OCI-LY3 (cell line): ENCODE measurements around the gene SLC22A17.
"Not testable (repeated sequence)": the region's sequence is repeated elsewhere in the genome, so short reads cannot be mapped to it uniquely, and the experiment has no call there.

Experiments used
- H2AFZ ChIP-seq: fragments of 200-600, 300-600 bp; shearing (Covaris generic); 2 replicates; pipeline ENCODE4 v1.6.0; 2014; ENCODE audit warnings: antibody characterized with exemption, low read depth, low read length
- H3K27ac ChIP-seq: fragments of 200-600, 300-600 bp; sonication (generic); 2 replicates; pipeline ENCODE4 v1.5.1; 2014; ENCODE audit warnings: mild to moderate bottlenecking, low read length, moderate library complexity, mixed read lengths
- H3K27me3 ChIP-seq: fragments of 200-600, 300-600 bp; sonication (generic); 2 replicates; pipeline ENCODE4 v1.6.1; 2014; ENCODE audit warnings: low read depth, low read length, mixed read lengths
- H3K36me3 ChIP-seq: fragments of 200-600, 300-600 bp; sonication (generic); replicated peaks from 2 replicates; pipeline ENCODE3; 2014; ENCODE audit warnings: low read depth, low read length, mixed read lengths
- H3K4me1 ChIP-seq: fragments of 300-600, 200-600 bp; sonication (generic); 2 replicates; pipeline ENCODE4 v1.6.1; 2014; ENCODE audit warnings: low read length, mixed read lengths
- H3K4me2 ChIP-seq: fragments of 200-600, 300-600 bp; sonication (generic); 2 replicates; pipeline ENCODE4 v1.6.1; 2014; ENCODE audit warnings: low read length, mixed read lengths
- H3K4me3 ChIP-seq: fragments of 300-600, 200-600 bp; sonication (generic); 2 replicates; pipeline ENCODE4 v1.5.1; 2014; ENCODE audit warnings: antibody characterized with exemption, mild to moderate bottlenecking, low read length, moderate library complexity
- H3K79me2 ChIP-seq: fragments of 300-600, 200-600 bp; shearing (Covaris generic); 2 replicates; pipeline ENCODE4 v1.6.1; 2014; ENCODE audit warnings: mild to moderate bottlenecking, low read length, mixed read lengths
- H3K9ac ChIP-seq: fragments of 300-600, 200-600 bp; shearing (Covaris generic); 2 replicates; pipeline ENCODE4 v1.6.0; 2014; ENCODE audit warnings: mild to moderate bottlenecking, low read length, moderate library complexity
- H3K9me3 ChIP-seq: fragments of 200-600, 300-600 bp; shearing (Covaris generic); 2 replicates; pipeline ENCODE4 v1.6.1; 2014; ENCODE audit warnings: low read length, mixed read lengths; ENCODE audit not compliant: insufficient read depth
- H4K20me1 ChIP-seq: fragments of 200-600, 300-600 bp; sonication (generic); 2 replicates; pipeline ENCODE4 v1.6.1; 2016; ENCODE audit warnings: low read length, mixed read lengths; ENCODE audit not compliant: insufficient read depth
- CTCF ChIP-seq: fragments of 200-600, 300-600 bp; sonication (generic); IDR thresholded peaks from 2 replicates; pipeline ENCODE4 v1.5.1; 2014; ENCODE audit warnings: antibody characterized with exemption, low read length, low read depth
- EZH2phosphoT487 ChIP-seq: fragments of 200-600 bp; shearing (Covaris generic); IDR thresholded peaks from 2 replicates; pipeline ENCODE4 v1.6.1; 2018; ENCODE audit warnings: antibody characterized with exemption, mixed run types, low read depth

The SLC22A17 gene

DNA sequence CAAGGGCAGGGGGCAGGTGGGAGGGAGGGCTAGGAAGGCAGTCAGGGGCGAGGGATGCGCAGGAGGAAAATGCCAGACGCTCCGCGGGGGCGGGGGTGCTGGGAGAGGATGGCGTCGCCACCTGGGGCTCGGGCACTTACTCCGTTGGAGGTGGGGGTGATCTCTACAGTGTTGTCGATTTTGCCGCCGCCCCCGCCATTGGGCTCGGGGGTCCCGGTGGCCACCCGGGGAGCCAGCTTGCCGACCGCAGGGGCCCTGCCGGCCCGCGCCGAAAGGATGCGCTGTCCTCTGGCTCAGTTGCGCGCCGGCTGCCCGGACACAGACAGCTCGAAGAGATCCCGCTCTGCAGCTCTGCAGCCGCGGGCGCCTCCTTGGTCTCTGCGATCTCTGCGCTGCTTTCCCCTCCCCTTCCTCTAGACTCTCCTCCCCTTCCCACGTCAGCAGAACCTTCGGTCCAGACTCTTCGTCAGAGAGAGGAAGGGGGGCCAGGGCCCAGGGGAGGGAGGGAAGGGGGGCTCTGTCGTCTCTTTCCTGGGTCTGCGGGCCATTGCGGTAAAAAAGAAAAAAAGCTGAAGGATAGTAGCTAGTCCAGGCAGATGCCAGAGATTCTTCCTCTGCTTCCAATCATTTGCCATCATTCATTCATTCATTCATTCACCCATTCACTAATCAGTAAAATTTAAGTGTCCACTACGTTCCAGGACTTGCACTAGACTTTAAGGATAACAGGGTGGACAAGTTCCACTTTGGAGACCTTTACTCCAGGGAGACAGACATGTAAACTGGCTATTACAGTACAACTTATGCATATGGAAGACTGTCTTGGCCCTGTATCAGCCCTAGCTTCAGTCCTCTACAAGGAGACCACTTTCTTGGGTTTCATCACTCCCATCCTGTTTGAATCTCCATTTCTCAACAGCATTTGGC, at the start of gene SLC22A17:
Gene SLC22A17 (minus strand): TSS at position 382 of the 927 bp plus-strand sequence.
- 0 out of 2 replicates have a peak, but pooled peaks cover 13% of the 10 kb centered on the region for H3K27me3 ChIP-seq
- H3K4me3 ChIP-seq: no peak within 1 kb of the TSS
- no peaks in the 10 kb centered on the region for H4K20me1 ChIP-seq
- H3K9ac ChIP-seq: no peak within 1 kb of the TSS
- H3K27ac ChIP-seq: no peak within 1 kb of the TSS
- no peak for TF ChIP-seq CTCF
- no peak for TF ChIP-seq EZH2phosphoT487
- no peak within 1 kb of the TSS for H3K4me2 ChIP-seq
- no peaks in the 10 kb centered on the region for H3K4me1 ChIP-seq
- no peak within 1 kb of the TSS for H2AFZ ChIP-seq
- H3K79me2 ChIP-seq: no peaks in the 10 kb centered on the region
- H3K36me3 ChIP-seq: no peaks in the 10 kb centered on the region
- no peaks in the 10 kb centered on the region for H3K9me3 ChIP-seq

- H3K27me3 ChIP-seq: no peaks in the 10 kb centered on the region
- TF ChIP-seq EZH2phosphoT487: no peak
- no peak for TF ChIP-seq CTCF
Observed at GRCh38 chr14:23401291-23401690, 48.6 kb upstream of the SLC22A17 start.

DNA sequence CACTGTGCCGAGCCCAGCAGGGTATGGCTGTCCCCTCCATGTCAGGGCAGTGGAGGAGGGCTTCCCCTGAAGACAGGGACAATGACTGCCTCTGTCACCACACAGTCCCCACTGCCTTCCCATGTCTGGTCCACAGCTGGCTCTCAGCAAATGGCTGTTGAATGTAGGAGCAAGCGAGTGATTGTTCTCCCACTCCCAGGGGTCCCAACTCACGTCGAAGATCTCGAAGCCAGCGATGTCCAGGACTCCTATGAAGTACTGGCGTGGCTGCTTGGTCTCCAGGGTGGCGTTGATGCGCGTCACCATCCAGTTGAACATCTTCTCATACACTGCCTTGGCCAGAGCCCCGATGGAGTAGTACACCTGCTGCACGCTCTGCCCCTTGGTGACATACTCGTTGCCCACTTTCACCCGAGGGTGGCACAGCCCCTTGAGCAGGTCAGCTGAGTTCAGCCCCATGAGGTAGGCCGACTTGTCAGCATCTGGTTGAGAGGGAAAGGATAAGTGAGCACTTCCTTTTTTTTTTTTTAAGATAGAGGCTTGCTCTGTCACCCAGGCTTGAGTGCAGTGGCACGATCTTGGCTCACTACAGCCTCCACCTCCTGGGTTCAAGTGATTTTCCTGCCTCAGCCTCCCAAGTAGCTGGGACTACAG, 47.9 kb upstream of the SLC22A17 start:
- not testable (repeated sequence) for H3K9me3 ChIP-seq, H3K79me2 ChIP-seq, H3K4me2 ChIP-seq, H3K36me3 ChIP-seq, H4K20me1 ChIP-seq, H3K4me3 ChIP-seq, H2AFZ ChIP-seq, H3K27me3 ChIP-seq, H3K9ac ChIP-seq, H3K27ac ChIP-seq
- H3K4me1 ChIP-seq: peaks cover 25% of the 10 kb centered on the region

More at GRCh38 chr14:23401291-23401690, 48.6 kb upstream of the SLC22A17 start:
- Histone ChIP-seq H3K79me2 (no peaks in the 10 kb centered on the region), H3K4me1 (peaks cover 31% of the 10 kb centered on the region), H3K9ac (no peak overlapping the region), H3K9me3 (no peaks in the 10 kb centered on the region), H3K4me2 (no peak overlapping the region), H3K27ac (no peak overlapping the region), H2AFZ (no peak overlapping the region), H4K20me1 (no peaks in the 10 kb centered on the region), H3K4me3 (no peak overlapping the region), H3K36me3 (no peaks in the 10 kb centered on the region)

DNA sequence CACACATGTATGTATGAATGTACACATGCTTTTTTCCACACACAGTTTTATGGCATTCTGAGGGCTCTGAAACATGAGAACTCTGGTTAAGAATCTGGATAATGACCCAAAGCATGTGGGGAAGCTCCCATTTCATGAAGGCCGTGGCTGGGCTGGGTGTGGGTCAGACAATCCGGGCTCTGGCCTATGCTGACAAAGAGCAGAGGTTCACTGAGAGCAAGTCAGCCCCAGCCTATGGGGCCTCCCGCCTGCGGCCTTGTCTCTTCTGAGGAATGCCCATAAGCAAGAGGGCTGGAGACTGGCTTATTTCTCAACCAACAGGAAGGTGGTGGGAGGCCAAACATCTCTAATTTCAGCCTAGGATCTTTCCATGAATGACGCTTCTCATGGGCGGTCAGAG, 46.9 kb upstream of the SLC22A17 start:
- Histone ChIP-seq H3K27me3 (no peaks in the 10 kb centered on the region), H4K20me1 (no peaks in the 10 kb centered on the region), H2AFZ (no peak overlapping the region), H3K9ac (no peak overlapping the region), H3K36me3 (no peaks in the 10 kb centered on the region), H3K4me1 (peaks cover 25% of the 10 kb centered on the region), H3K9me3 (no peaks in the 10 kb centered on the region), H3K79me2 (no peaks in the 10 kb centered on the region), H3K27ac (no peak overlapping the region), H3K4me2 (no peak overlapping the region), H3K4me3 (no peak overlapping the region)
- no peak for TF ChIP-seq EZH2phosphoT487
- TF ChIP-seq CTCF: no peak
